Measurements from ENCODE around the gene ZNF670. TPM values are rescaled to one million over a fixed set of nuclear protein-coding genes. Genes with fewer than 3 reads are reported as not detected.
"Not testable (repeated sequence)": the region's sequence is repeated elsewhere in the genome, so short reads cannot be mapped to it uniquely, and the experiment has no call there.

ZNF670 gene
- total RNA-seq: 2.3 and 4.7 TPM in 2 replicates

DNA sequence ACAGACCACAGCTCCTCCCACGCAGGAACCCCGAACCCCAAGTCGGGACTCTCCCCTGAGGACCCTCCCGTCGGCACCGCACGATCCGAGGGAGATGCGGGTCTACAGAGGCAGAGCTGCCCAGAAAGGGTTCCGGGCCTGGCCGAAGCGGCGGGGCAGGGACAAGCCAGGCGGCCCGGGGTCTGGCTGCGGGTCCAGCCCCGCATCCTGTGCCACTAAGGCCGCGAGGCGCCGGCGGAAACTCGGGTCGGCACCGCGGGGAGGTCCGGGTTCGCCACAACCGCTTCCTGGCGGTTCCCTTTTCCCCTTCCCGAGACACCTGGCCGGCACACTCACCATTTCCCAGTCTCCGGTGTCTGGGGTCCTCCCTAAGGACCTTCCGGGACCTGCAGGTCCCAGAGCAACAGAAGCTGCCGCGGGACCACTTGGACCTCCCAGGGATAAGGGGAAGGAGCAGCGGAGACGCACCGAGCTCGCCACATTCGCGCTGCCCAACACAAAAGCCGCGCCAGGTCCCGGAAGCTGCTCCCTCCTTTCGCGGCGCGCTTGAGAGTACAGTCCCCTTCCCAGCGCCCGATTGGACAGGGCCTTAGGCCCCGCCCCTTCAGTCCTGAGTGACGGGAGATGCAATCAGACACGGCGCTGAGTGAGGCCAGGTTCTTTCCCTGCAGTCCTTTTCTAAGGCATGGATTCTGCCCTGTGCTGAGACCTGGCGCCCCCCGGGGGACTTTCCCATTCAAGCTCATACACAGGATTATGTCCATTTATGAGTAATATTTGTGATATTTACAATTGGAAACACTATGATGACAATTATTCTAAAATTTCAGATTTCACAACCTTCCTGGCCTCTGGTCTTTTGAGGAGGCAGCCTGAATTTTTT, at the start of gene ZNF670:
Gene ZNF670 (minus strand): TSS at position 554 of the 883 bp plus-strand sequence. CDS start 215 bp downstream, at position 339.
- TF ChIP-seq, protein P1, sequence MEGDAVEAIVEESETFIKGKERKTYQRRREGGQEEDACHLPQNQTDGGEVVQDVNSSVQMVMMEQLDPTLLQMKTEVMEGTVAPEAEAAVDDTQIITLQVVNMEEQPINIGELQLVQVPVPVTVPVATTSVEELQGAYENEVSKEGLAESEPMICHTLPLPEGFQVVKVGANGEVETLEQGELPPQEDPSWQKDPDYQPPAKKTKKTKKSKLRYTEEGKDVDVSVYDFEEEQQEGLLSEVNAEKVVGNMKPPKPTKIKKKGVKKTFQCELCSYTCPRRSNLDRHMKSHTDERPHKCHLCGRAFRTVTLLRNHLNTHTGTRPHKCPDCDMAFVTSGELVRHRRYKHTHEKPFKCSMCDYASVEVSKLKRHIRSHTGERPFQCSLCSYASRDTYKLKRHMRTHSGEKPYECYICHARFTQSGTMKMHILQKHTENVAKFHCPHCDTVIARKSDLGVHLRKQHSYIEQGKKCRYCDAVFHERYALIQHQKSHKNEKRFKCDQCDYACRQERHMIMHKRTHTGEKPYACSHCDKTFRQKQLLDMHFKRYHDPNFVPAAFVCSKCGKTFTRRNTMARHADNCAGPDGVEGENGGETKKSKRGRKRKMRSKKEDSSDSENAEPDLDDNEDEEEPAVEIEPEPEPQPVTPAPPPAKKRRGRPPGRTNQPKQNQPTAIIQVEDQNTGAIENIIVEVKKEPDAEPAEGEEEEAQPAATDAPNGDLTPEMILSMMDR (conservative IDR thresholded peaks at IDR 0.05; ENCODE audit: low read depth, low read length): no peak
- DNase-seq (ENCODE audit: low read depth): peak; percentile 68
- peak within 1 kb of the TSS; percentile 79 for H3K4me3 ChIP-seq (ENCODE audit: low read depth, low read length)

DNA sequence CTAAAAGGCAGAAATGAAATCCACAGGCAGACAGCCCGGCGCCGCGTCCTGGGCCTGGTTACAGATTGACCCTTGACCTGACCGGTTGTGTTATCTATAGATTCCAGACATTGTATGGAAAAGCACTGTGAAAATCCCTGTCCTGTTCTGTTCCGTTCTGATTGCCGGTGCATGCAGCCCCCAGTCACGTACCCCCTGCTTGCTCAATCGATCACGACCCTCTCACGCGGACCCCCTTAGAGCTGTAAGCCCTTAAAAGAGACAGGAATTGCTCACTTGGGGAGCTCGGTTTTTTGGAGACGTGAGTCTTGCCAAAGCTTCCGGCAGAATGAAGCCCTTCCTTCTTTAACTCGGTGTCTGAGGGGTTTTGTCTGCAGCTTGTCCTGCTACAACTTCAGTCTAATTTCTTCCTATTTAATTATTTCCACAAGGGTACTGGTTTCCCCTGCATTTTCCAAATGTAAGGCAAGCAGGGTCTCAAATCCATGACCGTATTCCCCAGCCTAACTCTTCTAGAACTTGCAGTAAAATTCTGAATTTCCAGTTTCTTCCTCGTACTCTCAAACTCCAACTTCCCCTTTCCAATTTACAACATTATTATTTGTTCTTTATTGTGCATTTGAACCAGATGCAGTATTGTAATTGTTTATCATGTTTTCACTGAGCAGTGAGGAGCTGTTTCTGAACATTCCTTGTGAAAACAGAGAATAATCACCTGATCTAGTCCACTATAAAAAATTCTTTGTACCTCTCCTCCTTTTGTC, 49.1 kb upstream of the ZNF670 start:
- peak overlapping the region; percentile 43 for H3K4me3 ChIP-seq (ENCODE audit: low read depth, low read length)
- not testable (repeated sequence) for DNase-seq (ENCODE audit: low read depth)

DNA sequence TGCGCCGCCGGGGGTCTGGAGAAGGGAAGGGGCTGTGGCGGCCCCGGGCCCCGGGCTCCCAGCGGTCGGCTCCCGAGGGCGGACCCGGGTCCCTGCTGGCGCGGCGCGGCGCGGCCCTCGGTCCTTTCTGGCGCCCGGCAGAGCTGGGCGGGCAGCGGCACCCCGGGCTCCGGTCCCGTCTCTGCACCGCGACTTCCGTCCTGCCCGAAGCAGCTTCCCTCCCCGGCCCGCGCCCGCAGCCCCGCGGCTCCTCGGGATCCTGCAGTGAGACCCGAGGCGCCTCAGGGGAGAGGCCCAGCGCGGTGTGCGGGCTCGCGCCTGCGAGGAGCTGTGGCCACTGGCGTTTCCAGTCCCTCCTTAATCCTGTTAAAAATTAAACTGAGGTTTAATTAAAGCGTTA, 48.0 kb upstream of the ZNF670 start:
- H3K4me3 ChIP-seq (ENCODE audit: low read depth, low read length); DNase-seq (ENCODE audit: low read depth): not testable (repeated sequence)

DNA sequence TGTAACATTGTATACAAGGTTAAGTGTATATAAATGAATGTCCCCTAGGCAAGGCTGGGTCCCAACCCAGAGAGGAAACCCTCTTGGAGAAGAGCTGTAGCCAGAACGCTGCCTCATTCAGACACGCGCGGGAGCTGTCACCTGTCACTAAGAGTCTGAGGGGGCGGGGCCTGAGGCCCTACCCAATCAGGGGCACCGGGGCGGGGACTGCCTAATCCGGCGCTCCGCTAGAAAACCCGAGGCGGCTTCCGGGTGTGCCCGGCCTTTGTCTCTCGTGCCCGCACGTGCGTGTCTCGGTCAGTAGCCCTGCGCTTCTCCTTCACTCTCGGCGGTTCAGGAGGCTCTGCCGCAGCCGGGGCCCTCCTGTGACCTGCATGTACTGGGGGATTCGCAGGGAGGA, 47.6 kb upstream of the ZNF670 start:
- not testable (repeated sequence) for H3K4me3 ChIP-seq (ENCODE audit: low read depth, low read length); DNase-seq (ENCODE audit: low read depth)

DNA sequence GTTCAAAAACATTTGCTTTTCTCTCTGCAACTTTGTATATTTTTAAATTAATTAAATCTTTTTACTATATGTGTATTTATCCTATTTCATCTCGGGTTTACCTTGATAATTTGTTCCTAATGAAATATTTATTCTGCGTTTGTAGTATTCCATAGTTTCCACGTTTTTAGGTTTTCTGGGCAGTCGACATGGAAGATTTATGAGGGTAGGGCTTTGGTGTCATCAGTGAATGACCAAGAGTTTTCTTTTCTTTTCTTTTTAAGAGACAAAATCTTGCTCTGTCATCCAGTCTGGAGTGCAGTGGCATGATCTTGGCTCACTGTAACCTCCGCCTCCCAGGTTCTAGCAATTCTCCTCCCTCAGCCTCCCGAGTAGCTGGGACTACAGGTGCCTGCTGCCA, 42.8 kb upstream of the ZNF670 start:
- TF ChIP-seq, protein P1 (conservative IDR thresholded peaks at IDR 0.05; ENCODE audit: low read depth, low read length): no peak
- no peak for DNase-seq (ENCODE audit: low read depth)
- no peak overlapping the region for H3K4me3 ChIP-seq (ENCODE audit: low read depth, low read length)

DNA sequence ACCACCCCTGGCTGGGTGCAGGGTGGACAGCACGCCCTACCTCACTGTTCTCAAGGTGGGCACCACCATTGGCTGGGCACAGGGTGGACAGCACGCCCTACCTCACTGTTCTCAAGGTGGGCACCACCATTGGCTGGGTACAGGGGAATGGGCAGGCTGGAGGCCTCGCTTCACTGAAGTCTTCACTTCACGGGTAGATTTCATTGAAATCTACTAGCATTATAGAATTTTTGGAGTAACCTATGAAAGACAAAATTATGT, 41.7 kb upstream of the ZNF670 start:
- H3K4me3 ChIP-seq (ENCODE audit: low read depth, low read length): not testable (repeated sequence)

DNA sequence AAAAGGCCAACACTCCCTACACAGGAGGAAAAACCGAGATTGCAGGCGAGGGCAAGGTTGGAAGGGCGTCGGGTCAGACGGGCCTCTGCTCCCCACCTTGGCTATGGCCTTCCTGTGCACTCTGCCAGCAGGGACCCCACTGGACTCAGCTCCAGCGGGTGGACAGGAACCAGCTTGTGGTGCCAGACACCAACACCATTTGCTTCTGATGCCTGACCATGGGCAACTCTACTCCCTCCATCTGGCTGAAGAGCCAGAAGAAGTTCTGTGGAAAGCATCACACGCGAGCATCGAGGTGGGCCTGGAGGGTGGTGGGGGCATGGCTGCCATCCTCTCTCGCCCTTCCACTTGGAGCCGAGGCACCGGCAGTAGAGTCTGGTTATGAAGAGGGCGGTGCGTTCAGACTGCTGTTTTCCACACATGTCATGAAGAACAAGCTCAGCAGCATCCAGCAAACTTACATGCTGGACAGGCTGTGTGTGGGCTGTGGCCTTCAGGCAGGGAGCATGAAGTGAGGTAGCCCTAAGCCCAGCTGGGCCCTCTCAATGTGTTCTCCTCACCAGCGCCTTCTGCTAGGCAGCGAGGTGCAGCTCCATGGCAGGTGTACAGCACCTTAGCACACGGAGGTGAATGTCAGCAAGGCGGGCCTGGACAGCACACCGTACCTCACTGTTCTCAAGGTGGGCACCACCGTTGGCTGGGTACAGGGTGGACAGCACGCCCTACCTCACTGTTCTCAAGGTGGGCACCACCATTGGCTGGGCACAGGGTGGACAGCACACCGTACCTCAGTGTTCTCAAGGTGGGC, 41.2 kb upstream of the ZNF670 start:
- no peak for DNase-seq (ENCODE audit: low read depth)
- TF ChIP-seq, protein P1 (conservative IDR thresholded peaks at IDR 0.05; ENCODE audit: low read depth, low read length): no peak

More for the DNA sequence above, 41.7 kb upstream of the ZNF670 start:
- DNase-seq (ENCODE audit: low read depth): not testable (repeated sequence)

DNA sequence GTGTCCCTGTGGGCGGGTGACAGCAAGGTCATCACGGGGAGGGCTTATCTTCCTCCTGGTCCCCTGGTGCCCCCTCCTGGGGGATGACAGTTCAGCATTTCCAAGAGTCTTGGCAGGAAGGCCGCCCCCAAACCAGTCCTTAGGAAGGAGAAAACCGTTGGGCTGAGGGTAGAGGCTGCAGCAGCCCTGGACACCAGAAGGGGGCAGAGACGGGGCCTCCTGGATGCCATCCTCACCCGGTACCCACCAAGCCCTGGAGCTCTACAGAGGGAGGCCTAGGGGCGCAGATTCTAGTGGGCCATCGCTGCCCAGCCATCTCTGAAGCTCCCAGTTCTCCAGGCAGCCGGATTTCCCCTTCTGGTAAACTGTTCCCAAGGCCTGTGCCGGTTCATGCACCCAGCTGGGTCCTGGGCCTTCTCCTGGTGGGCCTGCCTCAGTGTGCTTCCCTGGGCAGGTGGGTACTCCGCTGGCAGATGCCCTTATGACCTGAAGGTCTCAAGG, 40.4 kb upstream of the ZNF670 start:
- TF ChIP-seq, protein P1 (conservative IDR thresholded peaks at IDR 0.05; ENCODE audit: low read depth, low read length): peak; percentile 19
- no peak overlapping the region for H3K4me3 ChIP-seq (ENCODE audit: low read depth, low read length)
- no peak for DNase-seq (ENCODE audit: low read depth)

More for the DNA sequence above, 41.2 kb upstream of the ZNF670 start:
- H3K4me3 ChIP-seq (ENCODE audit: low read depth, low read length): no peak overlapping the region

All from epithelial cell of proximal tubule (primary cell).